Erythroblast (primary cell): ENCODE measurements around the gene CNIH1.

Experiments used
- GATA1 ChIP-seq: IDR thresholded peaks from 2 replicates; pipeline ENCODE4 v1.6.1; 2011; ENCODE audit warnings: low read depth, mild to moderate bottlenecking, control low read depth, low read length, moderate library complexity
- POLR2A ChIP-seq: IDR thresholded peaks from 2 replicates; pipeline ENCODE4 v1.6.1; 2011; ENCODE audit warnings: mild to moderate bottlenecking, low read length

DNA sequence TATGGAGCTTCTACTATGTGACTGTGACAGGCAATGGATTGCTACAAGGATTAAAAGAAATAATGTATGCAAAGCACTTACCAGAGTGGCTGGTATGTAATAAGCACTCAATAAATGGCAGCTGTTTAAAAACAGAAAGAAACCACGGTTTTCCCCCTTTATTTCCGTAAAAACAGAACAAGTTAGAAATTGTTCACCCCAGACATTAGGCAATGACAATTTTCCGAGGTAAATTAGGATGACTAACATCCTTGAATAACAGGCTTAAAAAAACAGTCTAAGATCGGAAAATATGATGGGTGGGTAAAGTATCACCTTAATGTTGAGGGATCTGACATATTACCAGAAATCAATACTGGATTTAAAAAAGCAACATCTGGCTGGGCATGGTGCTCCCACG is 20.9 kb upstream of the CNIH1 start:
- TF ChIP-seq POLR2A (no peak), GATA1 (no peak)
